ENCODE measurements around the gene CDK5RAP2.
"Not testable (repeated sequence)": the region's sequence is repeated elsewhere in the genome, so short reads cannot be mapped to it uniquely, and the experiment has no call there.

Gene CDK5RAP2

GRCh38 chr9:120464176-120464886 is 115.6 kb downstream of the CDK5RAP2 start:
- DNase-seq = no peak

DNA sequence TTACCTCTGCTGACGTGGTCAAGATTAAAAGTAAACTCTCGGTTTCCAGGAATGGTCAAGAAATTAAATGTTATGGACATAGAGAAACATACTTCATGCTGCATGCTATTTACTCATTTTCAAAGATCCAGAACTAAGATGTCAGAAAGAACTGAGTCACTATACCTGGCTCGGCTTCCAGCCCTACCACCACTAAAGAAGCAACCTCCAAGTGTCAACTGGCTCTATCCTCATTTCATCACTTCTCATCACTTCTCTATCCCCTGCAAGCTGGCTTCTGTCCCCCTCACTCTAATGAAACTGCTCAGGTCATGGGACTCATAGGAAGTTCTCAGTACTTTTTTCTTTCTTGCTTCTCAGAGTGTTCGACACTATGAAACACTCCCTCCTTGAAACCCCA is 116.2 kb downstream of the CDK5RAP2 start:
- no peak for DNase-seq

DNA sequence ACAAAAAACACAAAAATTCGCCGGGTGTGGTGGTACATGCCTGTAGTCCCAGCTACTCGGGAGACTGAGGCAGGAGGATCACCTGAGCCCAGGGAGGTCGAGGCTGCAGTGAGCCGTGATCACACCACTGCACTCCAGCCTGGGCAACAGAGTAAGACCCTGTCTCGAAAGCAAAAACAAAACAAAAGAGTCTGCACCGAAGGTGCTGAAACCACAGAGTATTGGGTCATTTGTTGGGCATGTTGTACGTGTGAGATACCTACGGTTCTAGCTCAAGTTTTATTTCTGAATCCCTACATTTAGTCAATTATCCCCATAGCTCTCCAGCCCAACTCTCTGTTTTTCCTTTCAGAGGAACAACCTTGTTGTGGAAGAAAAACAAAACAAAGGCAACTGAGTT is 118.3 kb downstream of the CDK5RAP2 start:
- not testable (repeated sequence) for DNase-seq

DNA sequence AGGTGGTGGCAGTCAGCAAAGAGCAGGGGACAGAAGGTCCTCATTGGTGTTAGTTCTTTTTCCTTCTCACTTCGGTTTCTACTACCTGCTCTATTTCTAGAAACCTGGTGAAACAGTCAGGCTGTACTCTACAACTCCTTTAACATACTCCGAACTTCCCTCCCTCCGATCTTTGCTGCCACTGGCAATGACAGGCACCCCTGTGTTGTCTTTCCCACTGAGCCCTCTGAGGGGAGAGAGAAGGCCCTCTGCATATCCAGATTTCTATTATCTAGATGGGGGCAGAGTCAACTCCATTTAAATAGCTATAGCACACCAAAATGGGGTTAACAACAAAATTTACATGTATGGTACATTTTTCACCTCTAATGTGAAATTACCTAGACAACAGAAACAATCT is 123.7 kb downstream of the CDK5RAP2 start:
- no peak for DNase-seq

DNA sequence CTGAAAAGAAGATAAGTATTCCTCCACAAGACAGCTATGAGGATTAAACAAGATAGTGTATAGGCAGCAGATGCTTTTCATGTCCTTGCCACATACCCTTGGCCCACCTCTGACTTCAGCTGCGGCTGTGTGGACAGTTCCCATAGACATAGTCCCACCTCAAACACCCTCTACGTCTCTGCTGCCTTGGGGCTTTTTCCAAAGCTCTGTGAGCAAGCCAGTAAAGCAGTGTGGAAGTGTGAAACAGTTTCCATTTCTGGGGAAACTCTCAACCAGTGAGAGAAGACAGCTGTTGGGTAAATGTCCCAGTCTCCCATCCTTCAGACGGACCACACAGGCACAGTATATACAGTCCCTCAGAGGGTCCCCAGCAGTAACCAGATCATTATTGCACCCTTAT is 125.5 kb downstream of the CDK5RAP2 start:
- no peak for DNase-seq

GRCh38 chr9:120453792-120454191 is 126.2 kb downstream of the CDK5RAP2 start:
- no peak for DNase-seq

GRCh38 chr9:120452631-120453030 is 127.3 kb downstream of the CDK5RAP2 start:
- DNase-seq = no peak

DNA sequence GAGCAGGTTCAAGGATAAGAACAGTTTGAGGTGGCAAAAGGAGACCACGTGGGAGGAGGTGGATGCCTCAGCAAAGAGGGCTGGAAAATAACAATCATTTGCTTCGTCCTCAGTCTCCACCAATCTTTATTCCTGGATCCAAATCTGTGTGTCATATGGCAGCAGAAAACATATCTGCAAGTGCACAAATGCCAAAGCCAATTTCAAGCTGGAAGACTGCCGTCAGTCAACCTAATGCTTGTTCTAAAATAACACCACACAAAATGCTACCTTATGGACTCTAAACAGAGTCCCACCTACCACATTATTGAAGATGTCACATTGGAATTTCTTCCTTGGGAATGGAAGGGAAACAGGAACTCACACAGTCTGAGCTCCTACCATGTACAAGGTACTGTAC is 129.1 kb downstream of the CDK5RAP2 start:
- no peak for DNase-seq

DNA sequence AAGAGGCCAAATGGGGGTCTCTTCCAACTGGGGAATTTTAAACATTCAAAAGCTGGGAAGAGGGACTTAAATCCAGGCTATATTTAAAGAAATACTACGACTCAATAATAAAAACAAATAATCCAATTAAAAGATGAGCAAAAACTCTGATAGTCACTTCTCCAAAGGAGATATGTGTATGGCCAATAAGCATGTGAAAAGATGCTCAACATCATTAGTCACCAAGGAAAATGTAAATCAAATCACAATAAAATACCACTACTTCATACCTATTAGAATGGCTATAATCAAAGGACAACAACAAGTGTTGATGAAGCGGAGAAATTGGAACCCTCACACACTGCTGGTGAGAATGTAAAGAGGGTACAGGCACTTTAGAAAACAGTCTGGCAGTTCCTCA is 130.4 kb downstream of the CDK5RAP2 start:
- no peak for DNase-seq

- DNase-seq = no peak
Measured at GRCh38 chr9:120447959-120448500, 131.9 kb downstream of the CDK5RAP2 start.

GRCh38 chr9:120446671-120447070 is 133.3 kb downstream of the CDK5RAP2 start:
- peak; percentile 24 for DNase-seq

DNA sequence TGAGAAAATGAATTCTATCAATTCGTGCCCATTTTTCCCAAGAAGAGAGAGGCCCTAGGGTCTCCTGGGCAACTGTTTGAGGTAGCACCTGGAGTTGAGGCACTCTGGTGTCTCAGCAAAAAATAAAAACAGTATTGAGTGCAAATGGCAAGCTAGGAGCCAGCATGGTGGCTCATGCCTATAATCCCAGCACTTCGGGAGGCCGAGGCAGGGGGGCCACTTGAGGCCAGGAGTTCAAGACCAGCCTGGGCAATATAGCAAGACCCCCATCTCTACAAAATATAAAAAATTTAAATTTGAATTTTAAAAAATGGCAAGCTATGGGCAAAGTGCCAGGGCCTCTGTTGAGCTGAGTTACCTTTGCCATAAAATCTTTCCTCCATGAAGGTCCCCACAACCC is 136.0 kb downstream of the CDK5RAP2 start:
- no peak for DNase-seq

DNA sequence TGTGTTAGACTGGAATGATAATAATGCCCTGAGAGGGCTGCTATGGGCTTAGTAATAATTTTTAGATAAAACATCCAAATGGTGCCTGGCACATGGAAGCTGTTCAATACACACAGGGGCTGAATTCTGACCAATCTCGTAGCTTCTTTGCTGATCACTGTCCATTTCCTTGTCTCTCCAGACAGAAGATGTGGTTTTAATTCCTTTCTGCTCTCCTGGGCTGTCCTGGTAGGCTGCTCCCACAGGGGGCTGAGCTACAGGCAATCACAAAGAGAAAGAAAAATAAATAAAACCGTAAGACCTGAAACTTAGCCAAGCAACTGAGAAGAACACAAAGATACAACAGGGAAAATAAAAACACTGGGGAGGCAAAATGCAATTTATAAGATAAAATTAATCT is 136.5 kb downstream of the CDK5RAP2 start:
- no peak for DNase-seq

DNA sequence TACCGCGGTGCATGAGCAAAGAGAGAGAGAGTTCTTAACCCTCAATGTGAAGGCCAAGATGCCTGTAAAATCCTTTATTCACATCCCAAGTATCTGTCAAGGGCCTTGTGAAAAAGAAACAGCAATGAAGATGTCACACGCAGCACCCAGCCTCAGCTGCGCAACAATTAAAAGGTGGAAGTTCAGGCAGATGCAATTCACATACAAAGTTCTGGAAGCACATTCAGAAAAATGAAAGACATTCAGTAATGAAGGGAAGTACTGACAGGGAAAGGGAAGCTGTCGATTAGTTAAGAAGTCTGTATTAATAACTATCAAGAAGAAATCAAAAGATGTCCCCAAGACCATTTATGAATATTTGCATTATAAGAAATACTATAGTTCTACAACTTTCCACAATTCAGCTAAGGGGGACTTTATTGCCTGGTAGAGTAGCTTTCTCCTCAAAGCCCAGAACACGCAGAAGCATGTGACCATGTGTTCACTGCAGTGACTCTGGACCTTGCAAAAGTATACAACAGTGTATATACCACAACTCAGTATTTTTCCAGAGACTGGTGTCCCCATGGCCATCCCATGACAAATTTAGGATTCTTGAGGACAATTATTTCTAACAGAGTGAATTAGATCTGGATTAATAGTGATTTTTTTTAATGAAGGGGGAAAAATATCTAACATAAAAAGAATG is 137.5 kb downstream of the CDK5RAP2 start:
- peak; percentile 52 for DNase-seq

DNA sequence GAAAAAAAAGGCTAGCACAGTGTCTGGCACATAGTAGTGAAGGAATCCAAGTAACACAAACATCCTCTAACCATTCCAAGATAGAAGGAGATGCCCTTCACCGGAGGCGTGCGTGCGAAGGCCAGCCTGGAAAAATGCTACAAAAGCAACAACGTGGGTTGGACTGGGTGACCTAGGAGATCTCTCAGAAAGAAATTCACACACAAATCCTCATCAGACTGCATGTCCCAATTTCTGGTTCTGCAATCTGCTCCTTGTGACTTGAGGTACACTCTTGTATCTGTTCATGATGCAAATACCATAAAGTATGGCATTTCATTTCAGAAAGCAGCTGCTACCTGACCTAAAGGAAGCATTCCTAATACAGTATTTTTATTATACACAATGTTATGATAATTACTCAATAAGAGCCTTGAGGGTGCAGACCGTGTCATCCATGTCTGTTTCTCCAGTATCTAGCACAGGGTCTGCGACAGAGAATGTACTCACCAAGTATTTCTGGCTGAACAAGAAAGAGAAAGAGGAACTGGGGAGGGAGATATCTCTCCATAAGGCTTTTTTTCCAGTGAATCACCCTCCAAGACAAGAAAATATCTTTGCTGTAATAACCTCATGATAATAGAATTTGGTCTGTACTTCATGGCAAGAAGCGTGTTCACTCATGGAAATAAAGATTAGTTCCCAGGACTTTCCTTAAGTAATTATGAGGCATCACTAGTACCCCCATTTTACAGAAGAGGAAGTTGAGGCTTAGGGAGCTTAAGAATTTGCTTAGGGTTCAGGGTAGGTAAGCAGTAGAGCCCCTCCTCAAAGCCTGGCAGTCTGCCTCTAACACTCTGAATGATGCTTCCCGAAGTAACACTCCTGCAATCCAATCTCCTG is 138.3 kb downstream of the CDK5RAP2 start:
- DNase-seq = peak; percentile 85

- peak; percentile 39 for DNase-seq
Measured at GRCh38 chr9:120440791-120441190, 139.2 kb downstream of the CDK5RAP2 start.

DNA sequence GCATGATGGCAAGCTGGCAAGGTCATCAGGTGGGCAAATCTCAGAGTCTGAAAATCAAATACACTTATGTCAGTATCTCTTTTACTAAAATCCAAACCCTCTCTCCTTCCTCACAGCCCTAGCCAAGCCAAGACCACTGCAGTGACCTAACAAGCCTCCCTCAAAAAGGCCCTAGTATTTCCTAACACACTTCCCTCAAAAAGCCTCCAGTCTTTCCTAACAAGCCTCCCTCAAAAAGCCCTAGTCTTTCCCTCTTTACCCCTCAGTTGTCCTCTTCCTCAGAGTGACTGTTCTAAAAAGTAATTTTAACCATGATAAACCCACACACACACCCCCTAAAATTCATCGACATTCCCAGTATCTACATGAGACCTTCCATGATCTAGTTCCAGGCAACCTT is 140.0 kb downstream of the CDK5RAP2 start:
- DNase-seq = peak; percentile 20

DNA sequence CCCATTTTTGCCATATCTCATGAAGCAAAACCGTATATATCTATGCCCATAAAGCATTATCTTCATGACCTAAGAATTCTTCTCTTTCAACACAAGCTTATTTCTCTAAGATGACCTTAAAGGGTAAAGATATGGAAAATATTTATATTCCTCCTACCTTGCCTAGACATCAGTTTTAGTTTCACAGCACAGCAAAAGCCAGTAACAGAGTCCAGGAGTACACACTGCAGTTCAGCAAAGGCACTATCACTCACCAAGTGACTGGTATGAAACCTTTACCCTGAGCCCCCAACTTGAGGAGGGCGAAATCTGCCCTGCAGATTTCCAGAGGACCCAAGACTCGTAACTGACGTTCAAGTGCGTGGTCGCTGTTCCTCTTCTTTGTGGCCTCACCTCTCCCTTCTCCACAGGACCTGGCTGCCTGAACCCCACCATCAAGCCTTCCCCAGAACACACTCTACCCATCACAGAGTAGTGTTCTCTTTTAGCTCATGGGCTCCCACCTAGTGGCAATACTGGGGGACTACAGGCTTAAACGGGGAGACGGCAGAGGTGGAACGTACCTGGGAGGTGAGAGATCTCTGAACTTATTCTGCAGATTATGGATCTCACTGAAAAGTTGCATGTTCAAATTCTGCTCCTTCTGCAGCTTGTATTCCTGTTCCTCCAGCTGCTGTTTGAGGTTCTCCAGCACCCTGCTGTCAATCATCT is 141.0 kb downstream of the CDK5RAP2 start:
- no peak for DNase-seq

DNA sequence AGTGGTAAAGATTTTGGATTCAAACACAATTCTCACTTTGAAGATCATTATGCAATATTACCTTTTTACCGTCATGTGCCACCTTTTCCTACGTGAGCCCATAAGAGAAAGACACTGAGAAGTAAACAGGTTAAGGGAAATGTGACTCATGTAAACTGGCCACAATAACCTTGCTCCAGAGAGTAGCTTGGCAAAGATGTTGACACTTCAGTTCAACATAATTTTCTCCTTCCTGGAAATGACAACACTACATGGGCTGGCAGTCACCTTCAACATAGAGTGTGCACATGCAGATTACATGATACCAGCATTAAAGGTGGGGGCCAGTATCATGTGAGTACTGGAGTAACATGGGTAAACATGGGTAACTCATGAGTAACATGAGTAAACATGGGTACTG is 141.9 kb downstream of the CDK5RAP2 start:
- no peak for DNase-seq

DNA sequence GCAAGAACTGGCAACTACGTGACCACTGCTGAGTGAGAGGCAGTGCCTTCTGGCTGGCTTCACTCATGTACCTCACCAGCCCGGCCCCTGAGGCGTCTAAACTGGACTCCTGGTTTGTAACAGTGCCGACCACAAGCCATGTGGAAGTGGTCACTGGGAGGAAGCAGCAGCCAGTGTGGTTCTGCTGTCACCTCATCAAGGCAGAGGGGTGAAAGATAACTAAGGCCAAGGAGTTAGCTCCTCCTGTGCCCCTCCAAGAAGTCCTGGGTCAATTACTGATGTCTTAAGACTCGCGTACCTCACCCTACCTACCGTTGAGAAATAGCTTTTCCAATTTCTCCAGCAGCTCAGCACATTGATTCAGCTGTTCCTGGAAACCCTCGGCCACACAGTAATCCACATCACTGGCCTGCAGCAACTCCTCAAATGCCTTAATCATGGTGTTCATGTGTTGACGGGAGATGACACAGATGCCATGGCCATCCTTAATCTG is 142.9 kb downstream of the CDK5RAP2 start:
- peak; percentile 49 for DNase-seq

DNA sequence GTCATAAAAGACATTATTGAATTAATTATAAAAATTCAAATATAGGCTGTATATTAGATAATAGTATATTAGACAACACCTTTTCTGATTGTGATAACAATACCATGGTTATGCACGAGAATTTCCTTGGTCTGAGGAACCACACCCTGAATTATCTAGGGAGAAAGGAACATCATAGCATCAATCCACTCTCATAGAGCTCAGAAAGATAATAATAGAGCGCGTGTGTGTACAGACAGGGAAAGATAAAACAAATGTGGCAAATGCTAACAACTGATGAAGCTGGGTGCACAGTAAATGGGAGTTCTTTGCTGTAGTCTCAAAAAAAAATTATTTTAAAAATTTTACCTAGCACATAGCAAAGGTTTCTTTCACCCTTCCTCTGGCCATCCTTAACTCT is 143.5 kb downstream of the CDK5RAP2 start:
- DNase-seq = no peak

DNA sequence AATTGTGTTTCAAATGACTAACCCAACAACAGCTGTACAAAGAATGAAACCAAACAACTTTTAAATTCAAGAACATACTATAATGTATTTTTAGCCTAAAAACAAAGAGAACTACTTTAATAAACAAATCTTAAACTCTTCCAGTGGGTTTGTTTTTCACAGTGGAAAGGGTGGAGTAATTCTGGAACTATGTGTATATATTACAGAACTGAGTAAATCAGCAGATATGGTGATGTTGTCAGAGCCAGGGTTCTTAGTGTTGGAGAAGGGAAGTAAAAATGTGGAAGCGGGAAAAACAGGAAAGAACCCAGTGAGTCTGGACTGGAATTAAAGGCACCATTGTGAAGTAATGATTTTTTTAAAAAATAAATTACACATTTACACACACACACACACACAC is 144.9 kb downstream of the CDK5RAP2 start:
- peak; percentile 74 for DNase-seq

DNA sequence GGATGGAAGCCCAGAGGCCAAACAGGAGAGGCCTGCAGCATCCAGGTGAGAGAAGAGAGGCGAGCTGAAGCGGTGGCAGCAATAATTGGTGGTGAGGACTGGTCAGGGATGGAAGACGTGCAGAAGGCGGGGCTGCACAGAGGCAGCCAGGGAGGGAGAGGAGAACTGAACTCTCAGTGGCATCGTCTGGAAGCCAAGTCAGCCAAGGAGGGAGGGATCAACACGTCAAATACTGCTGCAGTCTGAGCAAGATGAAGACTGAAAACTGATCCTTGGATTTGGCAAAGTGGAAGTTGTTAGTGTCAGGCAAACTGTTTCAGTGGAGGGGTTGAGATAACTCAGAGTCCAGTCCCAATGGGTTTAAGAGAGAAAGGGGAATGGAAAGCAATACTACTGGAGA is 145.4 kb downstream of the CDK5RAP2 start:
- peak; percentile 16 for DNase-seq

Measured in suppressor macrophage treated with lipopolysaccharide for 4 hours (primary cell).